ENCODE data around the gene SEPTIN2. TPM values are rescaled to one million over a fixed set of nuclear protein-coding genes. Genes with fewer than 3 reads are reported as not detected.

The SEPTIN2 gene
- total RNA-seq, 1 donor: 577 TPM

DNA sequence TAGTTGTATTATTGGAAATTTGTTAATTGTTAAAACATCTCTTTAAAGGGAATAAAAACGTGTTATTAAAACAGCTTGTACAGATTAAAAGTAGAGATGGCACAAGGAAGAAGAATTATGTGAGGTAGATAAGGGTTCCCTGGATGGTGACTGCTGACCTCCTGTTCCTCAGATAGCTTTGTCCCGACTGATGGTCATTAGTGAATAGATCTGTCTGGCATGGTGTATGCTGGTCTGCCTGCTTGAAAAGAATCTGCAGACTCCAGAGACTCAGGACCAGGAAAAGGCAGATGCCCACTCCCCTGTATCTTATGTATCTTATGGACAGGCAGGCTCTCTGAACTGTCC, 34.8 kb downstream of the SEPTIN2 start:
- no peak overlapping the region for H3K4me3 ChIP-seq (ENCODE audit: low read depth, low read length)
- DNase-seq (ENCODE audit: low read depth): no peak
- TF ChIP-seq, protein P1, sequence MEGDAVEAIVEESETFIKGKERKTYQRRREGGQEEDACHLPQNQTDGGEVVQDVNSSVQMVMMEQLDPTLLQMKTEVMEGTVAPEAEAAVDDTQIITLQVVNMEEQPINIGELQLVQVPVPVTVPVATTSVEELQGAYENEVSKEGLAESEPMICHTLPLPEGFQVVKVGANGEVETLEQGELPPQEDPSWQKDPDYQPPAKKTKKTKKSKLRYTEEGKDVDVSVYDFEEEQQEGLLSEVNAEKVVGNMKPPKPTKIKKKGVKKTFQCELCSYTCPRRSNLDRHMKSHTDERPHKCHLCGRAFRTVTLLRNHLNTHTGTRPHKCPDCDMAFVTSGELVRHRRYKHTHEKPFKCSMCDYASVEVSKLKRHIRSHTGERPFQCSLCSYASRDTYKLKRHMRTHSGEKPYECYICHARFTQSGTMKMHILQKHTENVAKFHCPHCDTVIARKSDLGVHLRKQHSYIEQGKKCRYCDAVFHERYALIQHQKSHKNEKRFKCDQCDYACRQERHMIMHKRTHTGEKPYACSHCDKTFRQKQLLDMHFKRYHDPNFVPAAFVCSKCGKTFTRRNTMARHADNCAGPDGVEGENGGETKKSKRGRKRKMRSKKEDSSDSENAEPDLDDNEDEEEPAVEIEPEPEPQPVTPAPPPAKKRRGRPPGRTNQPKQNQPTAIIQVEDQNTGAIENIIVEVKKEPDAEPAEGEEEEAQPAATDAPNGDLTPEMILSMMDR (IDR thresholded peaks at IDR 0.05; ENCODE audit: insufficient read depth, low read depth, low read length): no peak

DNA sequence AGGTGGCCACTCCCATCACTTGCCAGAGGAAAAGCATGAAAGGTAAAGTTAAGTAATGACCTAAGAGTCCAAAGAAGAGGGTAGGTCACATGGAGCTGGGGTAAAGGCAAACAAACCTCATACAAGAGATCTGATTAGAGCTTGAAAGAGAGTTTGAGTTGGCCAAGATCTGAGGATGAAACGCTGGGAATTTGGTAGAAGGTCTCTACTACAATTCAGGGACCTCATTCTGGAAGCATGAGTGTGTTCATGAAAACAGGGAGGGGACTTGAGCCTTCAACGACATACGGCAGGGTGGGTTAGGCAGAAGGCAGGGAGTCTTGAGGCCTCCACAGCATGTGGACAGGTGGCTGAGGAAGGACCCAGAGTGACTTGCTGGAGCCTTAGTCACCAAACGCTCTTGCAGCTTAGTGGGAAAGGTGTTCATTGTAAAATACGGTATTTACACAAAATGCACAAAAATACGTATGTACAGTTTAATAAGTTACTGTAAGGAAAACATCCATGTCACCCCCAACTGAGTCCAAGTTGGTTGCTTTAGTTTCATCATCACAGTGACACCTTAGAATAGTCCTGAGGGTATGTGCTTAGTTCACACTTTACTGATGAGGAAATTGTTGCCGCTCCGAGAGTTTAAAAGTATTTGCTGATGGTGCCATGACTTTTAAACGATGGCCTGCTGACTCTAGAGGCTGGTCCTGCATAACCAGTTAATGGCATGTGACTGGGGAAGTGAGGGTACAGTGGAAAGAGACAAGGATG, 35.3 kb downstream of the SEPTIN2 start:
- DNase-seq (ENCODE audit: low read depth): no peak
- H3K4me3 ChIP-seq (ENCODE audit: low read depth, low read length): no peak overlapping the region
- TF ChIP-seq, protein P1 (IDR thresholded peaks at IDR 0.05; ENCODE audit: insufficient read depth, low read depth, low read length): no peak

GRCh38 chr2:241351640-241352031, 35.9 kb downstream of the SEPTIN2 start:
- DNase-seq (ENCODE audit: low read depth): peak; percentile 29
- H3K4me3 ChIP-seq (ENCODE audit: low read depth, low read length): no peak overlapping the region
- TF ChIP-seq, protein P1 (IDR thresholded peaks at IDR 0.05; ENCODE audit: insufficient read depth, low read depth, low read length): no peak

- DNase-seq (ENCODE audit: low read depth): no peak
- TF ChIP-seq, protein P1 (IDR thresholded peaks at IDR 0.05; ENCODE audit: insufficient read depth, low read depth, low read length): no peak
- H3K4me3 ChIP-seq (ENCODE audit: low read depth, low read length): no peak overlapping the region
Observed at GRCh38 chr2:241352227-241352626, 36.5 kb downstream of the SEPTIN2 start.

DNA sequence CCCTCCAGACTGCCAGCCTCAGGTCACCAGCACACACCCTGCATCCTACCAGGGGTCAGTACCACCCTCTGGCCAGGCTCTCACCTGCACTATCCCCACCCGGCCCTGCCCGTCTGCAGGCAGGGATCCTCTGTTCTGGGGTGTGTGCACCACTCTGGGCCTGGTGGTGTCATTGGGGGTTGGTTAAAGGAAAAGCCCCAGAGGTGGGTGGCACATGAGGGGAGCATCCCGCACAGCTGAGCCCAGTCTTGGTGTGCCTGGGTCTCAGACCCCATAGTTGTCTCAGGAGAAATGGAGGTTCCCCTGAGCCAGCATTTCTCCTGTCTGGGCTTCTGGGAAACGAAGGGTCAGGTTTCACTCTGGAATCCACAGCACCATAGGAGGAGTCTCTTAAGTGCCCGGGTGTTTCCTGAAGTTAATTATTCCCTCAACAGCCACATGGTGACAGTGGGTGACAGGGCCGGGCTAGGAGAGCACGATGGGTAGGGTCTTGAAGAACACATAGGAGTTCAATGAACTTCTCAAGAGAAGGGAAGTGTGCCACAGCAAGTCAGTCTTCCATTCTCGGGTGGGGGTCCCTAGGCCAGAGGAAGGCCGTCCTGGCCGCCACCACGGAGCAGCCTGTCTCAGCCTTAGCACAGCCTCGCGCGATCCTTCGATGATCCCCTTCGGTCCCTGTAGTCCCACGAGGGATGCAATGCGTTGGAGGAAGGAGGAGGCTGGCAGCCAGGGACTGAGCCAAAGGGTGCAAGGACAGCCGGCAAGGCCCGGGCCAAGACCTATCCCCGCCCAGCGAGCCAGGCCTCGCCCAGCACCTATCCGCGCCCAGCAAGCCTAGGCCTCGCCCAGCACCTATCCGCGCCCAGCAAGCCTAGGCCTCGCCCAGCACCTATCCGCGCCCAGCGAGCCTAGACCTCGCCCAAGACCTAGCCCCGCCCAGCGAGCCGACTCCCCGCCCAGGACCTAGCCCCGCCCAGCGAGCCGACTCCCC, 39.2 kb downstream of the SEPTIN2 start:
- TF ChIP-seq, protein P1 (IDR thresholded peaks at IDR 0.05; ENCODE audit: insufficient read depth, low read depth, low read length): no peak
- peak overlapping the region; percentile 24 for H3K4me3 ChIP-seq (ENCODE audit: low read depth, low read length)
- peak; percentile 83 for DNase-seq (ENCODE audit: low read depth)

DNA sequence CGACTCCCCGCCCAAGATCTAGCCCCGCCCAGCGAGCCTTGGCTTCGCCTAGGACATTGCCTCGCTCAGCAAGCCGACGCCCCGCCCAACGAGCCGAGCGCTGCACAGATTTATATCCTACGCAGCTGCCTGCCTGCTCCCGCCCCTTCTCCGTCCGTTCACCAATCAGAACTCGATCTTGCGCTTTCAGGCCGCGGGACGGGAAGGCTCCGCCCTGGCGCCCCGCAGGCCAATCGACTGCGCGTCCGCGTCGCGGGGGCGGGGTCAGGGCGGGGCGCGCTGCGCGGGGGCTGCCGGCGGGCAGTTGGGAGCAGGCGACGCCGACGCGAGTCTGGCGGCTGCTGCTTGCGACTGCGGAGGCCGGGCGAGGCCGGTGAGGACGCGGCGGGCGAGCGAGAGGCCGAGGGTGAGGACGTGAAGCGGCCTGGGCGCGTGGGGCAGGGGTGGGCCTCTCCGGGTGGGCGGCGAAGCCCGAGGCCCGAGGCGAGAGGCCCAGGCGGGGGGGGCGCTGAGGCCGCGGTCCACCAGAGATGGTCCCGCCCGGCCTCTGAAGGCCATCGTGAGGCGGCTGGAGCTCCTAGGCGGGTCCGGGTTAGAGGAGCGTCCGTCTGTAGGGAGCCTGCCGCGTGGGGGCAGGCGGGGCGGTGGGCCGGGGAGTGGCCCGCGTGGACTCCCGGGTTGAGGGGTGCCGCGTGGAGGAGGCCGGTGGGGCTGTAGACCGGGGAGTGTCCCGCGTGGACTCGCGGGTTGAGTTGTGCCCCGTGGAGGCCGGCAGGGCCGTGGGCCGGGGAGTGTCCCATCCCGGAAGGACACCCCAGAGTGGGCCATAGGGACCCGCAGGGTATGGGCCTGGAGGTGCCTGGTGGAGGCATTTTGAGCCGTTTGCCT, 40.5 kb downstream of the SEPTIN2 start, which contains the start of gene FARP2:
Gene FARP2 (plus strand): TSS at position 303 of the 888 bp plus-strand sequence. CDS start 16,823 bp downstream, outside the sequence.
- H3K4me3 ChIP-seq (ENCODE audit: low read depth, low read length): peak within 1 kb of the TSS; percentile 71
- DNase-seq (ENCODE audit: low read depth): peak; percentile 99
- TF ChIP-seq, protein P1 (IDR thresholded peaks at IDR 0.05; ENCODE audit: insufficient read depth, low read depth, low read length): no peak

Data from fibroblast of villous mesenchyme (primary cell).